NT2/D1 (cell line): ENCODE data around the gene BCAS3.

Source experiments
- DNase-seq: peaks from one replicate; pipeline ENCODE4 v3.0.0-alpha.2; 2011; ENCODE audit warnings: low read depth, low spot score
- H3K27me3 ChIP-seq: 2 replicates; pipeline ENCODE4 v1.6.0; 2011; ENCODE audit warnings: mild to moderate bottlenecking; ENCODE audit not compliant: insufficient read length, insufficient read depth
- H3K36me3 ChIP-seq: 2 replicates; pipeline ENCODE4 v1.6.1; 2011; ENCODE audit warnings: mild to moderate bottlenecking, low read length, mixed read lengths; ENCODE audit not compliant: insufficient read depth, insufficient read length
- H3K4me1 ChIP-seq: 2 replicates; pipeline ENCODE4 v1.5.1; 2011; ENCODE audit not compliant: insufficient read depth, insufficient read length
- H3K4me3 ChIP-seq: 2 replicates; pipeline ENCODE4 v1.5.1; 2011; ENCODE audit warnings: low read depth; ENCODE audit not compliant: insufficient read length
- H3K9ac ChIP-seq: 2 replicates; pipeline ENCODE4 v1.6.0; 2011; ENCODE audit warnings: low read depth; ENCODE audit not compliant: insufficient read length
- H3K9me3 ChIP-seq: 2 replicates; pipeline ENCODE4 v1.5.1; 2011; ENCODE audit warnings: mild to moderate bottlenecking, low read length; ENCODE audit not compliant: insufficient read depth
- SUZ12 ChIP-seq: IDR thresholded peaks from 2 replicates; pipeline ENCODE4 v1.6.1; 2011; ENCODE audit not compliant: insufficient read length, insufficient read depth; ENCODE audit errors: extremely low read depth
- YY1 ChIP-seq: IDR thresholded peaks from 2 replicates; pipeline ENCODE4 v1.6.1; 2011; ENCODE audit not compliant: insufficient read length, insufficient read depth
- ZNF274 ChIP-seq: IDR thresholded peaks from 2 replicates; pipeline ENCODE4 v1.6.1; 2011; ENCODE audit warnings: mild to moderate bottlenecking, low read depth, low read length

BCAS3 gene

DNA sequence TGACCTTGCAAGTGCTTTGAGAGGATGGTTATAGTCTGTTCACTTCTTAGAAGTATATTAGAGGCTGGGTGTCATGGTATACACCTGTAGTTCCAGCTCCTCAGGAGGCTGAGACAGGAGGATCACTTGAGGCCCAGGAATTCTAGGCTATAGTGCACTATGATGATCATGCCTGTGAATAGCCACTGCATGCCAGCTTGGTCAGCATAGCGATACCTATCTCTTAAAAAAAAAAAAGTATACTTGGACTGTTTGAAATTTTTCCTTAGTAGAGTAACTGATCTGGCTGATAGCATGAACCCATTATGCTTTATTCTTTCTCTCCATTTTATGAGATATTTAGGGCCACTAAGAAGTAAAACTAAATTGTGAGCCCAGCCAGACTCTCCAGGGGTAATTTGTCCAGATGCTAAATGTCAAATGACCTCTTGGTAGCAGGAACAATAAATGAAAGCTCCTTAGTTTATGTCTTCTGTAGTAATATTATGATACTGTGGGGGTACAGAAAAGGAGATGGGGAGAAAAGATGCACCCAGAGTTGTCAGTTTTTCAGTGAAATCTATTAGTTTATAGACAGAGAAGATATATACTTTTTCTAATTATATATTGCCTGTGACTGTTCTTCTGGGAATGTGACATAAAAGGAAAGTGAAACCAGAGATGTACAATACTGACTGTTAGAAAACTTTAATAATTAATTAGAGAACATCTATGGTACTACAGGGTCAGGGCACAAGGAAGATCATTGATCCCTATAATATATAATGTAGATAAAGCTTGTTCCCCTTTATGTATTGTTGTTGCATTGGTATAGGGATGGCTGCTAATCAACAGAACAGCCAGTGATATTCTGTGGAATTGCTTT, 386.7 kb downstream of the BCAS3 start:
- no peaks in the 10 kb centered on the region for H3K9me3 ChIP-seq
- no peak overlapping the region for H3K9ac ChIP-seq
- no peak overlapping the region for H3K4me3 ChIP-seq
- DNase-seq: no peak
- H3K27me3 ChIP-seq: no peaks in the 10 kb centered on the region
- no peak for TF ChIP-seq ZNF274
- no peak for TF ChIP-seq SUZ12
- no peak for TF ChIP-seq YY1
- no peaks in the 10 kb centered on the region for H3K4me1 ChIP-seq
- no peaks in the 10 kb centered on the region for H3K36me3 ChIP-seq

DNA sequence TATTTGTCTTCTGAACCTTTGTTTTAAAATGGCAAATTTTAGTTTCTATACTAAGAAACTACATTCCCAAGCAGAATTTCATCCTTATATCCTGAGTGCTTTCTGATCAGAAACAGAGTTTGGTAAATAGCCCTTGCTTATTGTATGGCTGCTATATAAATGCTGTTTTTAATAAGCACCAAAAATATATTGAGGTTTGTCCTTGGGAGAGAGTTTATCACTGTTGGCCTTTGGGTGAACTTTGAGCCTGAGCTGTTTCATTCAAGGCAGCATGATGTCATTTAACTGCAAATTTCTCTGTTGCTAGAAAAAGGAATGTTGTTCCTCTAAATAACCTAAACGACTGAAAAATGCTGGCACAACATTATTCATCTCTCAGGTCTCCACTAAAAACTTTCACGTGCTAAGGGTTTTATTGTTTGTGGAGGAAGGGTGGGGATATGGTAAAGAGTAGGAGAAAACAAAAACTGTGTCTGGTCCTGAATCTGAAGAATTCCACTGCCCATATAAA, 387.7 kb downstream of the BCAS3 start:
- no peak for TF ChIP-seq SUZ12
- TF ChIP-seq YY1: no peak
- no peak for TF ChIP-seq ZNF274
- Histone ChIP-seq H3K4me3 (no peak overlapping the region), H3K9me3 (no peaks in the 10 kb centered on the region), H3K36me3 (no peaks in the 10 kb centered on the region), H3K27me3 (no peaks in the 10 kb centered on the region), H3K4me1 (no peaks in the 10 kb centered on the region), H3K9ac (no peak overlapping the region)
- DNase-seq: no peak

DNA sequence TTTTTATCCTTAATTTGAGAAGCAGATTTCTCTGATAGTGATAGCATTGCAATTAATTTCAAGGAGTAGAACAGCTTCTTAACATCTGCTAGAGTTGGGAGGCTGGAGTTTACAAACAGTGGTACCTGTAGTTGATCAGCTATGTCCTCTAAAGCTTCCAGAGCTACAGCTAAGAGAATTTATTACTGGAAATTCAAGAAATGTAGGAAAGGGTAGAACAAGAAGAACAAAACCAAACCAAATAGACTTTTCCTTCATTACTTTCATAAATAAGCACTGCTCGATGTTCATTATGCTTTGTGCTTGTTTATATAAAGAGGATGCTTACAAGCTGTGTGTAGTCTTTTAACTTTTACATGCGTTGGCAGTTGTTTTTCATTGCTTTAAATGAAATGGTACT, 388.4 kb downstream of the BCAS3 start:
- Histone ChIP-seq H3K9me3 (no peaks in the 10 kb centered on the region), H3K27me3 (no peaks in the 10 kb centered on the region), H3K36me3 (no peaks in the 10 kb centered on the region), H3K4me1 (no peaks in the 10 kb centered on the region), H3K9ac (no peak overlapping the region), H3K4me3 (no peak overlapping the region)
- TF ChIP-seq SUZ12 (no peak), ZNF274 (no peak), YY1 (no peak)
- DNase-seq: no peak

DNA sequence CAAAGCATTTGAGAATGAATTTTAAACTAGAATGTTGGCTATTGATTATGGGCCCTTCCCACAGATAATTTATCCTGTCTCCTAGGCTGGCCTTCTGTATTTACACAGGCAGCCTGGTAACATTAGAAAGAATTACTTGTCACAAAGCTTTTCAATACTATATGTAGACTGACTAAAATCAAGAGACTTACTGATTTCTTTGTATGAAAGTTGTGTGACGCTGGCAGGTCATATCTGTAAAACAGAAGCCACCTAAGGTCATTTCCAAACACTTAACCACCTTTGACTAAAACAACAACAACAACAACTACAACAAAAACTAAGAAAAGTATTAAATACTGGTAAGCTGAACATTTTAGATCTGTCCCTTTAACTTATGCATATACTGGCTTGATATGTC, 393.0 kb downstream of the BCAS3 start:
- H3K27me3 ChIP-seq: no peaks in the 10 kb centered on the region
- H3K9ac ChIP-seq: no peak overlapping the region
- H3K36me3 ChIP-seq: no peaks in the 10 kb centered on the region
- H3K4me1 ChIP-seq: no peaks in the 10 kb centered on the region
- H3K9me3 ChIP-seq: no peaks in the 10 kb centered on the region
- TF ChIP-seq YY1: no peak
- TF ChIP-seq ZNF274: no peak
- no peak for TF ChIP-seq SUZ12
- no peak for DNase-seq
- no peak overlapping the region for H3K4me3 ChIP-seq

DNA sequence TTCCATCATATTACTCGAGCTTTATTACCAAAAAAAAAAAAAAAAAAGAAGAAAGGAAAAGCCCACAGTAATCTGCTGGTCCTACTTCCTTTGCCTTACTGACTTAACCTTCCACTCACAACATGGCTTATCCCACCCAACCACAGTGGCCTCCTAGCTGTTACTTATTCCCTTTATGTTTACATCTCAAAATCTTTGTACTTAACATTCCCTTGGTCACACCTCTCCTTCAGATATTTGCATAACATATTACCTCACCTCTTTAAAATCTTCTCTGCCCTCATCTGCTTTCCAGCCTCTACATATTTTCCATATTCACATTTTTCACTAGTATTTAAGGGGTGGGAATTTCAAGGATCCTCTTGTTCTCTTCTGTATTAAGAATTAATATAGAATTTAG, 395.0 kb downstream of the BCAS3 start:
- Histone ChIP-seq H3K27me3 (no peaks in the 10 kb centered on the region), H3K4me1 (no peaks in the 10 kb centered on the region), H3K9me3 (no peaks in the 10 kb centered on the region), H3K9ac (no peak overlapping the region), H3K36me3 (no peaks in the 10 kb centered on the region), H3K4me3 (no peak overlapping the region)
- DNase-seq: no peak
- TF ChIP-seq SUZ12 (no peak), YY1 (no peak)

DNA sequence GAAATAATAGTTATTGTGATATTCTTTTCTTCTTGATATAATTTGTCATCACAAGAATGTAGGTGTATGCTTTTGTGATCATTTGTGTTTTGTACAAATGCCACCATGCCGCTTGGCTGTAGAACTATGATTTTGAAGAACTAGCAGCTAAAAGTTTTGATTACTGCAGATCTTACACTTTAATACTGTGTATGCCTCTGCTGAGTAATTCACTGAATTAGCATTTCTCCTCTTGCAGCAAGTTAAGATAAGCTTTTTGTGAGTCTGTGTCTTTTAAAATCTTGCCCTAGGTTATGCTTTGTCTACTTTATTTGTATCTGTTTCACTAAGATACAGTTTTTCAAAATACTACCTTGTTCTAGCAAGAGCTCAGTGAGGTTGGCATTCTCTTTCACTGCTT, 395.5 kb downstream of the BCAS3 start:
- Histone ChIP-seq H3K27me3 (no peaks in the 10 kb centered on the region), H3K9me3 (no peaks in the 10 kb centered on the region), H3K4me3 (no peak overlapping the region), H3K9ac (no peak overlapping the region), H3K4me1 (no peaks in the 10 kb centered on the region), H3K36me3 (no peaks in the 10 kb centered on the region)
- DNase-seq: no peak
- TF ChIP-seq YY1 (no peak), ZNF274 (no peak), SUZ12 (no peak)

DNA sequence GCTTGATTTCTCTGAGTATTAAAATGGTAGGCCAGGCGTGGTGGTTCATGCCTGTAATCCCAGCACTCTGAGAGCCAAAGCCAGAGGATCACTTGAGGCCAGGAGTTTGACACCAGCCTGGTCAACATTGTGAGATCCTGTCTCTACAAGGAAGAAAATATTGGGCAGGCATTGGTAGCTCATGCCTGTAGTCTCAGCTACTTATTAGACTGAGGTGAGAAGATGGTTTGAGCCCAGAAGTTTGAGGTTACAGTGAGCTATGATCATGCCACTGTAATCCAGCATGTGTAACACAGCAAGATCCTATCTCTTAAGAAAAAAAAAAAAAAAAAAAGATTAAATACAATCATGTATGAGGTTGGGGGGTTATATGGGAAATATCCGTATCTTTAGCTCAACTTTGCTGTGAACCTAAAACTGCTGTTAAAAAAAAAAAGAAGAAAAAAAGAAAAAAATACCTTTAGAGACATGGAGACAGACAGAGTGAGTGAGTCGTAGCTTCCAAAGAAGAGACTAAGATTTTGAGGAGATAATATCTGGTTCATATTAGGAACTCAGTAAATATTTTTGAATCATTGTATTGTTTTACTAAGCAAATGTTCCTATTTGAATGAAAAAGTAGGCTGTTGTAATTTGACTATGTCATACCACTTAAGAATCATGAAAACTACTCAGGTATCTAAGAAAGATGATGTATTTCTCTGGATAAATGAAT, 396.3 kb downstream of the BCAS3 start:
- H3K4me3 ChIP-seq: no peak overlapping the region
- no peaks in the 10 kb centered on the region for H3K9me3 ChIP-seq
- no peak for DNase-seq
- no peaks in the 10 kb centered on the region for H3K4me1 ChIP-seq
- TF ChIP-seq ZNF274 (no peak), SUZ12 (no peak), YY1 (no peak)
- H3K9ac ChIP-seq: no peak overlapping the region
- H3K36me3 ChIP-seq: no peaks in the 10 kb centered on the region
- no peaks in the 10 kb centered on the region for H3K27me3 ChIP-seq
